ENCODE measurements around the gene TMEM132A.
A peak's percentile ranks its signal among the peaks of the same experiment; 100 is the strongest.
"Not testable (repeated sequence)": the region's sequence is repeated elsewhere in the genome, so short reads cannot be mapped to it uniquely, and the experiment has no call there.

The TMEM132A gene

GRCh38 chr11:60905551-60906113 lies 18.6 kb upstream of the TMEM132A start:
- peak; percentile 38 for DNase-seq

GRCh38 chr11:60906132-60906972 lies 17.9 kb upstream of the TMEM132A start, which contains the start of gene PRPF19:
Gene PRPF19, minus strand, starts transcription at chr11:60906585. Its CDS starts 203 bp downstream, at chr11:60906382.
- DNase-seq: peak; percentile 100

- DNase-seq: no peak
Measured at GRCh38 chr11:60908803-60909202, 15.5 kb upstream of the TMEM132A start.

- not testable (repeated sequence) for DNase-seq
Measured at GRCh38 chr11:60909680-60910280, 14.5 kb upstream of the TMEM132A start.

- DNase-seq: no peak
Measured at GRCh38 chr11:60910281-60910687, 14.0 kb upstream of the TMEM132A start.

GRCh38 chr11:60910711-60911380 lies 13.4 kb upstream of the TMEM132A start:
- DNase-seq: no peak

- DNase-seq: peak; percentile 76
Measured at GRCh38 chr11:60912223-60912850, 11.9 kb upstream of the TMEM132A start.

GRCh38 chr11:60912851-60913528 lies 11.3 kb upstream of the TMEM132A start:
- no peak for DNase-seq

- peak; percentile 98 for DNase-seq
Measured at GRCh38 chr11:60913793-60914632, 10.2 kb upstream of the TMEM132A start, which contains the start of gene TMEM109. Gene TMEM109, plus strand, starts transcription at chr11:60914158. Its CDS starts 5,536 bp downstream, at chr11:60919694.

- DNase-seq: peak; percentile 68
Measured at GRCh38 chr11:60914633-60915247, 9.5 kb upstream of the TMEM132A start.

GRCh38 chr11:60915248-60915914 lies 8.9 kb upstream of the TMEM132A start:
- peak; percentile 66 for DNase-seq

GRCh38 chr11:60916669-60917206 lies 7.5 kb upstream of the TMEM132A start:
- no peak for DNase-seq

- no peak for DNase-seq
Measured at GRCh38 chr11:60917267-60917666, 7.0 kb upstream of the TMEM132A start.

GRCh38 chr11:60918251-60918938 lies 5.9 kb upstream of the TMEM132A start:
- no peak for DNase-seq

- DNase-seq: no peak
Measured at GRCh38 chr11:60918939-60919265, 5.4 kb upstream of the TMEM132A start.

- no peak for DNase-seq
Measured at GRCh38 chr11:60919320-60919719, 4.9 kb upstream of the TMEM132A start.

- DNase-seq: no peak
Measured at GRCh38 chr11:60919956-60920355, 4.3 kb upstream of the TMEM132A start.

GRCh38 chr11:60921259-60921658 lies 3.0 kb upstream of the TMEM132A start:
- DNase-seq: no peak

GRCh38 chr11:60921777-60922335 lies 2.4 kb upstream of the TMEM132A start:
- no peak for DNase-seq
